Smooth muscle cell (in vitro differentiated cells): Measurements from ENCODE around the gene KCNAB1. TPM values are rescaled to one million over a fixed set of nuclear protein-coding genes. Genes with fewer than 3 reads are reported as not detected.

ENCODE experiments used
- DNase-seq: peaks from one replicate; lab custom pipeline; 2025; ENCODE audit not compliant: unreplicated experiment; lab: John Stamatoyannopoulos, UW
- H2AFZ ChIP-seq: fragments of 200-600 bp; sonication (generic); 2 replicates; pipeline ENCODE4 v1.6.0; 2016; ENCODE audit warnings: antibody characterized with exemption, low read depth, mild to moderate bottlenecking
- H3F3A ChIP-seq: fragments of 200-600 bp; sonication (generic); 2 replicates; pipeline ENCODE4 v1.6.0; 2017; ENCODE audit warnings: antibody characterized with exemption, low read depth
- H3K27ac ChIP-seq: fragments of 200-600 bp; sonication (generic); 2 replicates; pipeline ENCODE4 v1.5.1; 2016; ENCODE audit warnings: low read depth, mild to moderate bottlenecking
- H3K27me3 ChIP-seq: fragments of 200-600 bp; sonication (generic); 2 replicates; pipeline ENCODE4 v1.6.1; 2016; ENCODE audit warnings: low read depth, mild to moderate bottlenecking
- H3K36me3 ChIP-seq: fragments of 200-600 bp; sonication (generic); 2 replicates; pipeline ENCODE4 v1.5.1; 2016; ENCODE audit warnings: low read depth
- H3K4me1 ChIP-seq: fragments of 200-600 bp; sonication (generic); 2 replicates; pipeline ENCODE4 v1.5.1; 2016; ENCODE audit warnings: low read depth
- H3K4me2 ChIP-seq: fragments of 200-600 bp; sonication (generic); 2 replicates; pipeline ENCODE4 v1.6.0; 2016; ENCODE audit warnings: mild to moderate bottlenecking
- H3K4me3 ChIP-seq: fragments of 200-600 bp; sonication (generic); 2 replicates; pipeline ENCODE4 v1.5.1; 2016; ENCODE audit warnings: mild to moderate bottlenecking
- H3K79me2 ChIP-seq: fragments of 200-600 bp; sonication (generic); 2 replicates; pipeline ENCODE4 v1.6.0; 2016; ENCODE audit warnings: low read depth, mild to moderate bottlenecking
- H3K9ac ChIP-seq: fragments of 200-600 bp; sonication (generic); 2 replicates; pipeline ENCODE4 v1.6.0; 2016; ENCODE audit warnings: low read depth
- H3K9me3 ChIP-seq: fragments of 200-600 bp; sonication (generic); replicated peaks from 2 replicates; pipeline ENCODE4 v1.5.1; 2016; ENCODE audit warnings: low read depth
- H4K20me1 ChIP-seq: fragments of 200-600 bp; sonication (generic); 2 replicates; pipeline ENCODE4 v1.6.0; 2016; ENCODE audit warnings: low read depth
- CTCF ChIP-seq: fragments of 200-600 bp; sonication (generic); IDR thresholded peaks from 2 replicates; pipeline ENCODE4 v1.5.1; 2017; ENCODE audit warnings: borderline replicate concordance, mild to moderate bottlenecking, antibody characterized with exemption; ENCODE audit not compliant: insufficient read depth, poor library complexity, severe bottlenecking
- WGBS: methylation state at CpG from one replicate; pipeline ENCODE4 v1.1.7; 2016; ENCODE audit warnings: low lambda C conversion rate; 5-methylcytosine and 5-hydroxymethylcytosine counted together
- polyA plus RNA-seq: library from polyadenylated mRNA; unstranded; fragments of >200 nt; fragmentation: Nextera tagmentation; extraction: Ambion mirVana; gene quantifications from 2 replicates; pipeline ENCODE4 v1.2.1, GENCODE V29; 2016
- total RNA-seq: library from RNA; depleted of rRNA; stranded (reverse); fragments of >200 nt; gene quantifications from 2 replicates; pipeline ENCODE4 v1.2.3, GENCODE V29; 2014

Gene KCNAB1
- total and polyA plus RNA-seq, 2 experiments from 2014 or later: 0.36 to 1.0 TPM

GRCh38 chr3:156359368-156359767 is 239.0 kb downstream of the KCNAB1 start:
- Histone ChIP-seq H3K4me3 (no peak overlapping the region), H3K9me3 (no peaks in the 10 kb centered on the region), H3K79me2 (no peaks in the 10 kb centered on the region), H3K36me3 (no peaks in the 10 kb centered on the region), H3K27ac (no peak overlapping the region), H2AFZ (no peak overlapping the region), H3K9ac (no peak overlapping the region), H3K4me2 (no peak overlapping the region), H3K27me3 (no peaks in the 10 kb centered on the region), H3K4me1 (no peaks in the 10 kb centered on the region), H4K20me1 (no peaks in the 10 kb centered on the region), H3F3A (no peaks in the 10 kb centered on the region)
- TF ChIP-seq CTCF: no peak
- 86% methylated on average over 3 of the region's 3 CpGs for WGBS
- DNase-seq: no peak

- Histone ChIP-seq H3K27me3 (no peaks in the 10 kb centered on the region), H3K4me1 (no peaks in the 10 kb centered on the region), H3K36me3 (no peaks in the 10 kb centered on the region), H3K9ac (no peak overlapping the region), H4K20me1 (no peaks in the 10 kb centered on the region), H2AFZ (no peak overlapping the region), H3K4me2 (no peak overlapping the region), H3K79me2 (no peaks in the 10 kb centered on the region), H3F3A (no peaks in the 10 kb centered on the region), H3K9me3 (no peaks in the 10 kb centered on the region), H3K4me3 (no peak overlapping the region), H3K27ac (no peak overlapping the region)
- DNase-seq: no peak
- TF ChIP-seq CTCF: no peak
- 79% methylated on average over 4 of the region's 4 CpGs for WGBS
Measured at GRCh38 chr3:156360083-156360482, 239.7 kb downstream of the KCNAB1 start.

DNA sequence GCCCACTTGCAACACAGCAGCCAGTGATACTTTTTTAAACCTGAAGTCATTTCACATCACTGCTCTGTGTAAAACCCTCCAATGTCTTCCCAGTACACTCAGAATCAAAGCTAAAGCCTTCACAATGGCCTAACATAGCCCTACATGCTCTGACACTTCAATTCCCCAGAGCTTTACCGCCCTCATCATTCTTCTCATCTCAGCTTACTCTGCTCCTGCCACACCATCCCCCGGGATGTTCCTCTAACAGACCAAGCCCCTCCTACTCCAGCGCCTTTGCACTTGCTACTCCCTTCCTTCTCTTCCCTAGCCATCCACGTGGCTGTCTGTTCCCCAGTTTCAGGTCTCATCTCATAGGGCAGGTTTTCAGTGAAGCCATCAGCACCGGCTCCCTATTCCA is 240.6 kb downstream of the KCNAB1 start:
- no peak overlapping the region for H2AFZ ChIP-seq
- no peak for TF ChIP-seq CTCF
- DNase-seq: no peak
- no peak overlapping the region for H3K4me2 ChIP-seq
- H3K27me3 ChIP-seq: no peaks in the 10 kb centered on the region
- H3K4me1 ChIP-seq: no peaks in the 10 kb centered on the region
- H3K9ac ChIP-seq: no peak overlapping the region
- H4K20me1 ChIP-seq: no peaks in the 10 kb centered on the region
- no peaks in the 10 kb centered on the region for H3K9me3 ChIP-seq
- H3K27ac ChIP-seq: no peak overlapping the region
- H3K4me3 ChIP-seq: no peak overlapping the region
- H3K36me3 ChIP-seq: no peaks in the 10 kb centered on the region
- WGBS: 62% methylated on average over 5 of the region's 5 CpGs
- no peaks in the 10 kb centered on the region for H3K79me2 ChIP-seq
- no peaks in the 10 kb centered on the region for H3F3A ChIP-seq

GRCh38 chr3:156366559-156366958 is 246.2 kb downstream of the KCNAB1 start:
- Histone ChIP-seq H3K36me3 (no peaks in the 10 kb centered on the region), H3K27ac (no peak overlapping the region), H4K20me1 (no peaks in the 10 kb centered on the region), H3F3A (no peaks in the 10 kb centered on the region), H3K27me3 (no peaks in the 10 kb centered on the region), H3K4me1 (peaks cover 15% of the 10 kb centered on the region), H3K9me3 (no peaks in the 10 kb centered on the region), H3K79me2 (no peaks in the 10 kb centered on the region), H2AFZ (no peak overlapping the region), H3K4me3 (no peak overlapping the region), H3K4me2 (no peak overlapping the region), H3K9ac (no peak overlapping the region)
- WGBS: 97% methylated on average over 3 of the region's 3 CpGs
- no peak for DNase-seq
- TF ChIP-seq CTCF: no peak
